Left renal cortex interstitium (tissue), 4 donors: ENCODE data around the gene RNF126. TPM values are rescaled to one million over a fixed set of nuclear protein-coding genes. Genes with fewer than 3 reads are reported as not detected.

Source experiments
- DNase-seq, 4 donors: peaks; one replicate each; pipeline ENCODE4 v3.0.0-alpha.2; 2013; ENCODE audit warnings: low read depth in 4 of 4, low spot score in 2 of 4, missing footprints in 1 of 4
- polyA plus RNA-seq, 4 donors: library from polyadenylated mRNA; unstranded; fragments of 120-200 nt; gene quantifications; one replicate each; pipeline ENCODE4 v1.2.1, GENCODE V29; 2013; ENCODE audit not compliant: insufficient read length in 4 of 4

The RNF126 gene
- polyA plus RNA-seq, 4 donors: 22.6 to 41.5 (median 30.7) TPM

- no peak for DNase-seq
Observed at GRCh38 chr19:648305-648704, 14.7 kb downstream of the RNF126 start.

GRCh38 chr19:647566-648284 is 15.3 kb downstream of the RNF126 start:
- DNase-seq: no peak

DNA sequence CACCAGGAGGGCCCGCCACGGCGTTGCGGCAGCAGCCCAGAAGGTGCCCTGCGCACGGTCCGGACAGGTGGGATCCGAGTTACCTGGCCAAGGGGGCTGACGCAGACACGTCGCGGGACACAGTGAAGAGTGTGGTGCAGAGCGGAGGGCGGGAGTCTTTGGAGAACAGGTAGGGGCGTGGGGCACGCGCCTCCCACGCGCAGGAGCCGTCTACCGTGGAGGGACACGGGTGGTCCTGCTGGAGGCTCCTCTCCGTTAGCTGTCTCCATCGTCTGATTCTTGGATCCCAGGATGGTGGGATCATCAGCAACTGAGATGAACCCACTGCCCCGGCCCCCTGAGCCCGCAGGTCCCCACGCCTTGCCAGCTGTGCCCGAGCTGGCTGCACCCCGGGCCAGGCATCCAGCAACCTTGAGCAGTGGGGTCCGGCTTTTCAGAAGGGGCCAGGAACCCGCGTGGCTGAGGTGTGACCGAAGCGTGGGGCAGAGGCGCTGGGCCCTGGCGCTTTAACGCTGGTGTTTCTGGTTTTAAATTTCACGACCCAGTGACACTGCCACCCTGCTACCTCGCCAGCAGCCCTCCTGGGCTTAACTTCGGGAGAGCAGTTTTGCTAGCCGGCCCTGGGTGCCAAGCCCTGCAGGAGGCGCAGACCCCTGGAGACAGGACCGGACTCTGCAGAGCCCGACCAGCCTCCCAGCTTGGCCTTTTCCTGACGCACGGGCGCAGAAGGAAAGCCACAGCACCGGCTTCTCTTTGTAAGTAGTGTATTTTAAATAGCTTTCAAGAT is 16.0 kb downstream of the RNF126 start:
- DNase-seq: no peak

DNA sequence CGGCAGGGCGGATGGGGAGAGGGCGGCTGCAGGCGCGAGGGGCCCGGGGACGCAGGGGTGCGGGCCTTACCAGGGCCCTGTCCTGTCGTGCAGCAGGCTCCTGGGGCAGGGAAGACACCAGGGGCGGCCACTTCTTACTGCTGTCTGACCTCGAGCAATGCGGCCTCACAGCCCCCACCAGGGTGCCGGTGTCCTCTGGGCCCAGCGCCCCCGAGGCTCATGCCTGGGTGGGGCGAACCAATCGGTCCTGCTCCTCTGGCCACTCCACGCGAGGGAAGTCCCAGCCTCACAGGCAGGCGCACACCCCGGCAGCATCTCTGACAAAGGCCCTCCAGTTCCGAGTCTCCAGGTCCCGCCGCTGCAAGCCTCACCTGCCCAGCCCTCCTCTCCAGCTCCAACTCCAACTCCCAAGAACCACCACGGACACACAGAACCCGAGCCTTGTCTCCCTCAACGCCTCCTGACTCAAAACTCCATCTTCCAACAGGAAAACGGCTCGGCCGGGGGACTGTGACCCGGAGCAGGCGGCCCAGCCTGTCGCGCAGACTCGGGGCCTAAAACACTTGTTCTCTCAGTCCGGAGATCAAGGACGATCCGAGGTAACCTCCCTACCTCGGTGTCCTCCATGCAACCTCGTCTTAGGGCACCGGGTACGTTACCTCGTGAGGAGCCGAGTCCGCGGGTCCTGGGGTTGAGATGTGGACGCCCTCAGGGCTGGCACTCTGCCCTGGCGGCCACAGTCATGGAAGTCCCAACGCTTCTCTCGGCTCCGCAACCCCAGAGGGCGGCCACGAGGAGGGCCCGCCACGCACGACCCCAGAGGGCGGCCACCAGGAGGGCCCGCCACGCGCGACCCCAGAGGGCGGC is 16.9 kb downstream of the RNF126 start:
- DNase-seq: no peak

DNA sequence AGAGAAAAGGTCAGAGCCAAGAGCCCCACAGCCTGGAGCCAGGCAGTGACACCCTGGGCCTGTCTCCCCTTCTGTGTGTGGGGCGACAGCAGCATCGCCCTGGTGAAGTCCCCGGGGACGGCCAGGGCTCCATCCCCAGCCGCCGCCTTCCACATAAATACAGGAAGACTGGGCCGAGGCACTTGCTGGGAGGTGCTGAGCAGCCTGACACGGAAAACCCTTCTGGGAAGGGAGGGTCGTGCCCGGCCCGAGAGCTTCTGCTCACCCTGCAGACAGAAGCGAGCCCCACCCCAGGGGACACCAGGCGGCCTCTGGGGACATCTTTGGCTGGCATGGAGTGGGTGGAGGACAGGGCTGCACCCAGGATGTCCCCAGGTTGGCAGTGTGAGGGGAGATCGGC is 18.2 kb downstream of the RNF126 start:
- no peak for DNase-seq

DNA sequence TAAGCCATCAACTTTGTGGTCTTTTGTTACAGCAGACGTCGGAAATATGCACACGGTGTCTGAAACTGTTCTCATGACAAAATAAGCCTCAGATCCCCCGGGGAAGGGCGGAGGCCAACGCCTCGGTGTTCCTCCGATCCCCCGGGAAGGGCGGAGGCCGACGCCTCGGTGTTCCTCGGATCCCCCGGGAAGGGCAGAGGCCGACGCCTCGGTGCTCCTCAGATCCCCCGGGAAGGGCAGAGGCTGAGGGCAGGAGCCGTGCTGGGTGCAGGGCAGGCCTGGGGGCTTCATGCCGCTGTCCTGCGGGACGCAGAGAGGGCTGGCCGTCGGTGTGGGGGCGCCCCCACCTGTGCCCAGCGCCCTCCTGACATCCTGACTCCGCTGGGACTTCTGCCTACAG is 18.7 kb downstream of the RNF126 start:
- DNase-seq: no peak

- DNase-seq: no peak
Observed at GRCh38 chr19:643736-644135, 19.3 kb downstream of the RNF126 start.

GRCh38 chr19:642767-643727 is 20.0 kb downstream of the RNF126 start:
- no peak for DNase-seq

GRCh38 chr19:641702-642101 is 21.3 kb downstream of the RNF126 start:
- no peak for DNase-seq

GRCh38 chr19:640606-641189 is 22.3 kb downstream of the RNF126 start:
- DNase-seq: no peak

GRCh38 chr19:640161-640558 is 22.9 kb downstream of the RNF126 start:
- DNase-seq: no peak

DNA sequence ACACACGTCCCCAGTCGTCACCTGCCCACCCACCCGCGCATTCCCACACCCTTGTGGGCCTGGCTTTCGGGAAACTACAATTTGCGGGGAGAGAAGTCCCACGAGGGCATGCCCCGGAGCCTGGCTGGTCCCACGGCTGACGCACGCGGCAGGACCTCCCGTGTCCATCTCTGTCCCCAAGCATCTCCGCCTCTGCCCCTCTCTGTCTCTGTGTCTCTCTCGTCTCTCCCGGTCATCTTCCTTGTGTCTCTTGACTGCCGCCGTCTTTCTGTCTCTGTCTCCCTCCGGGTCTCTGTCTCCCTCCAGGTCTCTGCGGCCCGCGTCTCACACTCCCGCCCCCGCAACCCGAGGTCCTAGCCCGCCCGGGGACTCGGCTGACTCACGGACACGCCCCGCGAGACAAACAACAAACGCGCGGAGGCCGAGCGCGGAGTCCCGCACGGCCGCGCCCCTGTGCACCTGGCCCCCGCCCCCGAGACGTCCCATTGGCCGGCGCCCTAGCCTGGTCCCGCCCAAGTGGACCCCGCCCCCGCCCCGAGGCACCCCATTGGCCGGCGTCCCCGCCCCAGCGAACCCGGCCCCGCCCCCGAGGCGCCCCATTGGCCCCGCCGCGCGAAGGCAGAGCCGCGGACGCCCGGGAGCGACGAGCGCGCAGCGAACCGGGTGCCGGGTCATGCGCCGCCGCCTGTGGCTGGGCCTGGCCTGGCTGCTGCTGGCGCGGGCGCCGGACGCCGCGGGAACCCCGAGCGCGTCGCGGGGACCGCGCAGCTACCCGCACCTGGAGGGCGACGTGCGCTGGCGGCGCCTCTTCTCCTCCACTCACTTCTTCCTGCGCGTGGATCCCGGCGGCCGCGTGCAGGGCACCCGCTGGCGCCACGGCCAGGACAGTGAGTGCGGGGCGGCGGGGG is 23.5 kb downstream of the RNF126 start, which contains the start of gene FGF22:
TSS of gene FGF22 (plus strand) at position 627 of the 908 bp plus-strand sequence. CDS start at position 674, 47 bp downstream.
- DNase-seq: peak in 2 of 4 donors; percentile 59 to 69

GRCh38 chr19:638906-639252 is 24.1 kb downstream of the RNF126 start:
- DNase-seq: no peak

- no peak for DNase-seq
Observed at GRCh38 chr19:634975-635652, 27.9 kb downstream of the RNF126 start.

DNA sequence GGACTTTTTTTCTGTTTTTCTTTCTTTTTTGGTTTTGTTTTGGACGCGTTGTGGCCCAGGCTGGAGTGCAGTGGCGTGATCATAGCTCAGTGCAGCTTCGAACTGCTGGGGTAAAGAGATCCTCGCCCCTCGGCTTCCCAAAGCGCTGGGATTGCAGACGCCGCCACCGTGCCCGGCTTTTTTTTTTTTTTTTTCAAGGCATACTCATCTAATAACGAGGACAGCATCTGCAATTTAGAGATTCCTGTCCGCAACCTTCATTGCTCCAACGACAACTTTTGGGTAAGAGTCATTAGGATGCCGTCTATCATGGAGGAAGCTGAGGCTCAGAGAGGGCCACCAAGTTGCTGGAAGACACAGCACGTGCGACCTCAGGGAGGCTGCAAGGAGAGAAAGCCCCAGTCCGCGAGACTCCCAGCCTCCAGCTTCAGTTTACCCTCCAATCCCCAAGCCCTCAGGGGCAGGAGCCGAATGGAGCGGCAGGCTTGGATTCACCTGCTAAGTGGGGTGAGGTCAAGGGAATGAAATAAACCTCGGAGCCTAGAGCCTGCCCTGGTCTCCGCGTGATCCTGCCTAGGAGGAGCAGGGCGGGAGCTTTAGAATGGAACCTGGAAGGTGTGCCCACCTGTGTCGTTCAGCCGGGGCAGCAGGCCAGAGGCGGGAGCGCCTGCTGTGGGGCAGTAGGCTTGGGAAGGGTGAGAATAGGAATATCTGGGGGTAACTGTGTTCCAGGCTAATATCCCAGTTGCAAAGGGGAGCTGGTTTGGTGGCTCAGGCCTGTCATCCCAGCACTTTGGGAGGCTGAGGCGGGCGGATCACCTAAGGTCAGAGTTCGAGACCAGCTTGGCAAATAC is 29.0 kb downstream of the RNF126 start:
- no peak for DNase-seq

GRCh38 chr19:633068-633785 is 29.8 kb downstream of the RNF126 start, which contains the start of gene POLRMT:
POLRMT (minus strand) TSS chr19:633537; CDS start chr19:633512, 25 bp downstream.
- peak; percentile 83 to 96 (median 95) for DNase-seq
